H9 (cell line): ENCODE data around the gene FLT1. TPM values are rescaled to one million over a fixed set of nuclear protein-coding genes. Genes with fewer than 3 reads are reported as not detected.
A peak's percentile ranks its signal among the peaks of the same experiment; 100 is the strongest.

Source experiments
- DNase-seq: peaks from one replicate; pipeline ENCODE4 v3.0.0-alpha.2; 2017
- H2AFZ ChIP-seq: one replicate; pipeline ENCODE4 v1.6.1; 2013; ENCODE audit warnings: mild to moderate bottlenecking, low read length, control low read depth, moderate library complexity
- H2AK5ac ChIP-seq: 2 replicates; pipeline ENCODE4 v1.6.1; 2013; ENCODE audit warnings: low read length, control low read depth, mixed read lengths; ENCODE audit not compliant: insufficient read length
- H2BK120ac ChIP-seq: one replicate; pipeline ENCODE4 v1.6.1; 2013; ENCODE audit warnings: low read depth, mild to moderate bottlenecking, low read length, control low read depth, inconsistent platforms; ENCODE audit not compliant: poor library complexity, severe bottlenecking
- H2BK12ac ChIP-seq: 2 replicates; pipeline ENCODE4 v1.6.1; 2013; ENCODE audit warnings: low read length, control low read depth, mixed read lengths, low read depth; ENCODE audit not compliant: insufficient read length
- H2BK15ac ChIP-seq: 2 replicates; pipeline ENCODE4 v1.6.1; 2013; ENCODE audit warnings: low read depth, low read length, control low read depth
- H2BK20ac ChIP-seq: one replicate; pipeline ENCODE4 v1.6.1; 2013; ENCODE audit warnings: low read depth, mild to moderate bottlenecking, low read length, control low read depth, inconsistent platforms; ENCODE audit not compliant: poor library complexity, severe bottlenecking
- H2BK5ac ChIP-seq: 2 replicates; pipeline ENCODE4 v1.6.1; 2013; ENCODE audit warnings: low read length, control low read depth, mixed read lengths; ENCODE audit not compliant: insufficient read length
- H3K14ac ChIP-seq: 2 replicates; pipeline ENCODE4 v1.6.1; 2013; ENCODE audit warnings: low read length, control low read depth; ENCODE audit not compliant: insufficient read depth
- H3K18ac ChIP-seq: 2 replicates; pipeline ENCODE4 v1.6.1; 2013; ENCODE audit warnings: low read depth, mild to moderate bottlenecking, mixed read lengths, low read length, control low read depth; ENCODE audit not compliant: insufficient read length
- H3K23ac ChIP-seq: 2 replicates; pipeline ENCODE4 v1.6.1; 2013; ENCODE audit warnings: low read length, control low read depth, mixed read lengths, low read depth; ENCODE audit not compliant: insufficient read length
- H3K23me2 ChIP-seq: 2 replicates; pipeline ENCODE4 v1.6.1; 2013; ENCODE audit warnings: low read depth, mild to moderate bottlenecking, mixed read lengths, low read length, control low read depth; ENCODE audit not compliant: insufficient read length, poor library complexity, severe bottlenecking
- H3K27ac ChIP-seq: 2 replicates; pipeline ENCODE4 v1.5.1; 2013; ENCODE audit warnings: low read length, control low read depth, mixed read lengths, low read depth; ENCODE audit not compliant: insufficient read length
- H3K27me3 ChIP-seq: 2 replicates; pipeline ENCODE4 v1.6.1; 2013; ENCODE audit warnings: low read length, control low read depth, inconsistent platforms; ENCODE audit not compliant: insufficient read depth
- H3K4ac ChIP-seq: 2 replicates; pipeline ENCODE4 v1.6.1; 2013; ENCODE audit warnings: low read depth, mild to moderate bottlenecking, control low read depth, inconsistent platforms, low read length, moderate library complexity
- H3K4me1 ChIP-seq: 2 replicates; pipeline ENCODE4 v1.6.1; 2013; ENCODE audit warnings: low read length, control low read depth, inconsistent platforms; ENCODE audit not compliant: insufficient read depth
- H3K4me2 ChIP-seq: 2 replicates; pipeline ENCODE4 v1.6.1; 2013; ENCODE audit warnings: low read length, control low read depth, mixed read lengths; ENCODE audit not compliant: insufficient read length, insufficient read depth
- H3K56ac ChIP-seq: 2 replicates; pipeline ENCODE4 v1.6.1; 2013; ENCODE audit warnings: low read depth, mild to moderate bottlenecking, mixed read lengths, low read length, control low read depth; ENCODE audit not compliant: insufficient read length
- H3K79me1 ChIP-seq: 2 replicates; pipeline ENCODE4 v1.6.1; 2013; ENCODE audit warnings: low read depth, mild to moderate bottlenecking, moderate library complexity, low read length, control low read depth, inconsistent platforms; ENCODE audit not compliant: insufficient read depth, poor library complexity, severe bottlenecking
- H3K79me2 ChIP-seq: 2 replicates; pipeline ENCODE4 v1.6.1; 2013; ENCODE audit warnings: low read length, control low read depth, inconsistent platforms; ENCODE audit not compliant: insufficient read depth
- H3K9ac ChIP-seq: 2 replicates; pipeline ENCODE4 v1.6.1; 2013; ENCODE audit warnings: low read length, control low read depth, mixed read lengths; ENCODE audit not compliant: insufficient read length; ENCODE audit errors: extremely low read depth
- H3K9me3 ChIP-seq: one replicate; pipeline ENCODE4 v1.6.1; 2013; ENCODE audit warnings: low read depth, low read length, inconsistent platforms; ENCODE audit not compliant: control insufficient read depth
- H3T11ph ChIP-seq: one replicate; pipeline ENCODE4 v1.6.1; 2013; ENCODE audit warnings: mild to moderate bottlenecking, low read length, control low read depth, inconsistent platforms
- H4K20me1 ChIP-seq: one replicate; pipeline ENCODE4 v1.6.1; 2013; ENCODE audit not compliant: control insufficient read depth, insufficient read length, insufficient read depth
- H4K5ac ChIP-seq: 2 replicates; pipeline ENCODE4 v1.6.1; 2013; ENCODE audit warnings: low read depth, mild to moderate bottlenecking, mixed read lengths, low read length, control low read depth; ENCODE audit not compliant: insufficient read length
- H4K8ac ChIP-seq: replicated peaks from 2 replicates; pipeline ENCODE4 v1.6.1; 2013; ENCODE audit warnings: low read length, control low read depth, mixed read lengths, low read depth; ENCODE audit not compliant: insufficient read length
- H4K91ac ChIP-seq: 2 replicates; pipeline ENCODE4 v1.6.1; 2013; ENCODE audit warnings: low read depth, mild to moderate bottlenecking, moderate library complexity, mixed read lengths, low read length, control low read depth; ENCODE audit not compliant: insufficient read length
- H3K27ac Mint-ChIP-seq, 3 experiments: 2 replicates in 2 of 3; 3 replicates in 1 of 3; pipeline ENCODE4 v1.8.0; 2020 to 2021; ENCODE audit warnings: mixed read lengths in 3 of 3, mild to moderate bottlenecking in 1 of 3, moderate library complexity in 1 of 3
- H3K27me3 Mint-ChIP-seq: 2 replicates; pipeline ENCODE4 v1.8.0; 2021; ENCODE audit warnings: low read depth, mild to moderate bottlenecking, moderate library complexity, mixed read lengths
- H3K36me3 Mint-ChIP-seq, 3 experiments: 2 replicates in 2 of 3; 3 replicates in 1 of 3; pipeline ENCODE4 v1.8.0; 2020 to 2021; ENCODE audit warnings: low read depth in 3 of 3, mixed read lengths in 3 of 3; ENCODE audit not compliant: insufficient read depth in 1 of 3
- H3K4me1 Mint-ChIP-seq, 2 experiments: 2 replicates each; pipeline ENCODE4 v1.8.0; 2020; ENCODE audit warnings: mixed read lengths in 2 of 2
- H3K4me3 Mint-ChIP-seq, 2 experiments: 2 replicates in 1 of 2; 3 replicates in 1 of 2; pipeline ENCODE4 v1.8.0; 2020 to 2021; ENCODE audit warnings: mild to moderate bottlenecking in 2 of 2, mixed read lengths in 2 of 2, moderate library complexity in 1 of 2
- H3K9me3 Mint-ChIP-seq, 2 experiments: 2 replicates in 1 of 2; 3 replicates in 1 of 2; pipeline ENCODE4 v1.8.0; 2020; ENCODE audit warnings: mild to moderate bottlenecking in 2 of 2, mixed read lengths in 2 of 2, moderate library complexity in 1 of 2
- WGBS: extraction: QIAGEN DNeasy Blood & Tissue Kit; methylation state at CpG from one replicate; pipeline ENCODE4 v1.1.7; 2013; ENCODE audit warnings: missing lambda C conversion rate, low lambda C conversion rate, mixed read lengths; ENCODE audit not compliant: insufficient read length; ENCODE audit errors: extremely low coverage; 5-methylcytosine and 5-hydroxymethylcytosine counted together
- total RNA-seq: library from RNA; stranded (reverse); gene quantifications from 2 replicates; pipeline ENCODE4 v1.2.1, GENCODE V29; 2021
- TF ChIP-seq, protein P1 (sequence below): fragments of 200-600 bp; sonication (generic); conservative IDR thresholded peaks from 3 replicates; pipeline ENCODE4 v1.8.0; 2021; ENCODE audit warnings: antibody characterized with exemption, mild to moderate bottlenecking

The FLT1 gene
- total RNA-seq, 1 experiment from 2014 or later: 84.1 TPM

DNA sequence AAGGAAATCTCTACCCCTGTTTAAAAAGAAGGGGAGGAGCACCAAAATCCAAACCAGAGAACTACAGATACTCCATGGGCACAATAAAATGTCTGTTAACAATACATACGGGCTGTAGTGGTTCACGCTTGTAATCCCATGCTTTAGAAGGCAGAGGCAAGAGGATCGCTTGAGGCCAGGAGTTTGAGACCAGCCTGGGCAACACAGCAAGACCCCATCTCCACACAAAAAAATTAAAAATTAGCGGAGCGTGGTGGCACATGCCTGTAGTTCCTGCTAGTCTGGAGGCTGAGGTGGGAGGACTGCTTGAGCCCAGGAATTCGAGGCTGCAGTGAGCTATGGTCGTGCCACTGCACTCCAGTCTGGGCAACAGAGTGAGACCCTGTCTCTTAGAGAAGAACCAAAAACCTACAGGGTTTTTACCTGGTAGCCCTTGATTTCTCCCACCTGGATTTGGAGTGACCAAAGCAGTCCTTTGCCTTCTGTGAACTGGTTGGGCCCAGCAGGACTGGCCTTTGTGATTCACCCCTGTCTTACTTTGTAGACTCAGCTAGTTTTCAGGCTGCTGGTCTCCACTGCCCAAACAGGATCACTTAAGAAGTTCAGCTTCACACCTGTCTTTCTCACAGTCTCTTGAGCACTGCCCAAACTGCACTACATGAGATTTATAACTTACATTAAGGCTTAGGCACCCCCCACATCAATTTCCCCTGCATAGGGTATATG is 38.7 kb upstream of the FLT1 start:
- no peaks in the 10 kb centered on the region for H3K79me2 ChIP-seq
- H3K27me3 ChIP-seq: no peaks in the 10 kb centered on the region; the same call in 1 of the 2 replicates
- no peaks in the 10 kb centered on the region for H3K79me1 ChIP-seq

More for the DNA sequence above, 38.7 kb upstream of the FLT1 start:
- Histone ChIP-seq H3K4me2 (peak overlapping the region; percentile 86), H2BK15ac (no peak overlapping the region), H3K18ac (no peak overlapping the region), H3K23ac (no peak overlapping the region), H3K14ac (no peak overlapping the region), H2BK5ac (no peak overlapping the region), H3K4ac (no peak overlapping the region), H2AFZ (no peak overlapping the region), H4K8ac (no peak overlapping the region), H4K91ac (no peak overlapping the region), H4K20me1 (no peaks in the 10 kb centered on the region), H2BK12ac (no peak overlapping the region), H3K27ac (no peak overlapping the region), H3K9ac (no peak overlapping the region), H3K9me3 (no peaks in the 10 kb centered on the region), H2BK120ac (no peak overlapping the region), H4K5ac (no peak overlapping the region), H3K4me1 (peaks cover 12% of the 10 kb centered on the region; the same call in 1 of the 2 replicates), H3K23me2 (peaks cover 17% of the 10 kb centered on the region), H2BK20ac (no peak overlapping the region), H2AK5ac (no peak overlapping the region), H3T11ph (no peak overlapping the region), H3K56ac (no peak overlapping the region)
- H3K4me3 Mint-ChIP-seq: peak overlapping the region; percentile 68 to 83
- peaks cover 0 to 10% (median 6%) of the 10 kb centered on the region in 3 experiments; a peak in 4 of 7 replicates for H3K36me3 Mint-ChIP-seq
- H3K27me3 Mint-ChIP-seq: peaks cover 28% of the 10 kb centered on the region
- TF ChIP-seq, protein P1, sequence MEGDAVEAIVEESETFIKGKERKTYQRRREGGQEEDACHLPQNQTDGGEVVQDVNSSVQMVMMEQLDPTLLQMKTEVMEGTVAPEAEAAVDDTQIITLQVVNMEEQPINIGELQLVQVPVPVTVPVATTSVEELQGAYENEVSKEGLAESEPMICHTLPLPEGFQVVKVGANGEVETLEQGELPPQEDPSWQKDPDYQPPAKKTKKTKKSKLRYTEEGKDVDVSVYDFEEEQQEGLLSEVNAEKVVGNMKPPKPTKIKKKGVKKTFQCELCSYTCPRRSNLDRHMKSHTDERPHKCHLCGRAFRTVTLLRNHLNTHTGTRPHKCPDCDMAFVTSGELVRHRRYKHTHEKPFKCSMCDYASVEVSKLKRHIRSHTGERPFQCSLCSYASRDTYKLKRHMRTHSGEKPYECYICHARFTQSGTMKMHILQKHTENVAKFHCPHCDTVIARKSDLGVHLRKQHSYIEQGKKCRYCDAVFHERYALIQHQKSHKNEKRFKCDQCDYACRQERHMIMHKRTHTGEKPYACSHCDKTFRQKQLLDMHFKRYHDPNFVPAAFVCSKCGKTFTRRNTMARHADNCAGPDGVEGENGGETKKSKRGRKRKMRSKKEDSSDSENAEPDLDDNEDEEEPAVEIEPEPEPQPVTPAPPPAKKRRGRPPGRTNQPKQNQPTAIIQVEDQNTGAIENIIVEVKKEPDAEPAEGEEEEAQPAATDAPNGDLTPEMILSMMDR: no peak
- WGBS: no CpG with 5 or more reads among the region's 7 CpGs
- H3K27ac Mint-ChIP-seq: no peak overlapping the region
- peaks cover 12 to 19% of the 10 kb centered on the region in 2 experiments for H3K4me1 Mint-ChIP-seq
- peaks cover 3 to 20% of the 10 kb centered on the region in 2 experiments; a peak in 4 of 5 replicates for H3K9me3 Mint-ChIP-seq
- DNase-seq: no peak
